SU-DHL-6 (cell line): ENCODE data around the gene COBL.

Experiments
- H2AFZ ChIP-seq: fragments of 200-600 bp; sonication (generic); 2 replicates; pipeline ENCODE4 v1.6.1; 2014; ENCODE audit warnings: low read depth, mild to moderate bottlenecking, moderate library complexity, mixed read lengths, antibody characterized with exemption, low read length; ENCODE audit not compliant: severe bottlenecking
- H3F3A ChIP-seq: fragments of 200-600 bp; shearing (Covaris generic); 2 replicates; pipeline ENCODE4 v1.6.0; 2016; ENCODE audit warnings: antibody characterized with exemption, mild to moderate bottlenecking; ENCODE audit not compliant: insufficient read depth
- H3K27ac ChIP-seq: fragments of 200-600 bp; sonication (generic); 2 replicates; pipeline ENCODE4 v1.5.1; 2016; ENCODE audit warnings: low read depth, mild to moderate bottlenecking, low read length, moderate library complexity, mixed read lengths
- H3K27me3 ChIP-seq: fragments of 200-600 bp; sonication (generic), shearing (Covaris generic); 2 replicates; pipeline ENCODE4 v1.6.0; 2014; ENCODE audit warnings: mild to moderate bottlenecking, low read length
- H3K36me3 ChIP-seq: fragments of 200-600 bp; sonication (generic); 2 replicates; pipeline ENCODE4 v1.6.1; 2014; ENCODE audit warnings: mild to moderate bottlenecking, low read length, mixed read lengths
- H3K4me2 ChIP-seq: fragments of 300-600, 200-600 bp; shearing (Covaris generic), sonication (generic); 2 replicates; pipeline ENCODE4 v1.6.0; 2014; ENCODE audit warnings: low read length, low read depth, mild to moderate bottlenecking; ENCODE audit not compliant: poor library complexity, severe bottlenecking
- H3K4me3 ChIP-seq: fragments of 200-600 bp; sonication (generic); 2 replicates; pipeline ENCODE4 v1.5.1; 2014; ENCODE audit warnings: antibody characterized with exemption, low read length, mild to moderate bottlenecking, mixed read lengths; ENCODE audit not compliant: insufficient read depth, poor library complexity, severe bottlenecking
- H3K79me2 ChIP-seq: fragments of 200-600 bp; sonication (generic); 2 replicates; pipeline ENCODE4 v1.6.1; 2014; ENCODE audit warnings: mild to moderate bottlenecking, low read length, moderate library complexity; ENCODE audit not compliant: insufficient read depth
- H3K9ac ChIP-seq: fragments of 200-600 bp; sonication (generic); 2 replicates; pipeline ENCODE4 v1.7.0; 2014; ENCODE audit warnings: mild to moderate bottlenecking, low read length
- H3K9me2 ChIP-seq: fragments of 200-600 bp; sonication (generic); replicated peaks from 2 replicates; pipeline ENCODE4 v1.6.1; 2014; ENCODE audit warnings: low read length; ENCODE audit not compliant: insufficient read depth
- H3K9me3 ChIP-seq: fragments of 200-600 bp; sonication (generic); 2 replicates; pipeline ENCODE4 v1.6.1; 2014; ENCODE audit warnings: low read length, mixed read lengths; ENCODE audit not compliant: insufficient read depth
- H4K20me1 ChIP-seq: fragments of 200-600 bp; sonication (generic); 2 replicates; pipeline ENCODE4 v1.6.1; 2014; ENCODE audit warnings: low read depth, mild to moderate bottlenecking, antibody characterized with exemption, low read length, moderate library complexity, mixed read lengths
- EZH2phosphoT487 ChIP-seq: fragments of 200-600 bp; sonication (generic), shearing (Covaris generic); conservative IDR thresholded peaks from 2 replicates; pipeline ENCODE4 v1.6.1; 2018; ENCODE audit warnings: mild to moderate bottlenecking, antibody characterized with exemption, low read length, moderate library complexity, mixed read lengths
- TF ChIP-seq, protein P1 (sequence below): fragments of 200-600 bp; sonication (generic); IDR thresholded peaks from one replicate; pipeline ENCODE4 v1.5.1; 2017; ENCODE audit warnings: antibody characterized with exemption, mild to moderate bottlenecking, low read length, moderate library complexity; ENCODE audit not compliant: insufficient read depth, poor library complexity, severe bottlenecking

COBL gene

DNA sequence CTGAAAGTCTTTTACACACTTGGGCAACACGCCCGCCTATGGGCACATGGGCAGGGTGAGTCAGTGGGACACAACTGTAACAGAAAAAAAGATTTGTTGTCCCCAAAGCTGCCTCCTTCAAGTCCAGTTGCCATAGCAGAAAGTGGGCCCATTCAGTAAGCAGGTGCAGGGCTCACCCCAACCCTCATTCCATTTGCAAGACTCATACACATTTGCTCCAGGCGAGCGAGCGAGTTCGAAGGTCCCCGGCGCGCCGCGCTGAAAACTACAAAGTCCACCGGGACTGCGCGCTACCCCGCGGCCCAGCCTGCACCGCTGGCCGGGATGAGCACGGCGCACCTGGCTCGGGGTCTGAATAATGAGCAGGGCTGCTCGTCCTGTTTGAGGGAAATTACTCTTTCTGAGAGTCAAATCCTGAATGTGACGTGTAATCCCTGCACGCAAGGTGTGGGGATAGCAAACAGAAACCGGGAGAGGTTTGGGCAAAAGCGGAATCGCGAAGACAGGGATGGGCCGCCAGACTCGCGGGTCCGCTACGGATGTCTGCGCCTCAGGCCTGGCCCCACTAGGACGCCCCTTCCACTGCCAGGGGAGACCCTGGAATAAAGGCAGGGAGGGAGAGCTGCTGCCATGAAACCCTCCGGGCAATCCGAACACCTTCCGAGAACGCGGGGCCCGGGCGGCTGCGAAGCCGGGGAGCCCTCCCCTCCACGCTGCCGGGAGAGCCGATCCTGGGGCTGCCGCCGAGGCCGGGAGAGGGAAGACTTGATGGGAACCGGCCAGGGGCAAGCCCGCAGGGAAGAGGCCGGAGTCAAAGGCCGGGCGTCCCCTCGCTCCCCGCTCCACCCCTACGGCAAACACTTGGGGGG lies 982 bp downstream of the COBL start:
- H3K27me3 ChIP-seq: no peaks in the 10 kb centered on the region
- TF ChIP-seq, protein P1, sequence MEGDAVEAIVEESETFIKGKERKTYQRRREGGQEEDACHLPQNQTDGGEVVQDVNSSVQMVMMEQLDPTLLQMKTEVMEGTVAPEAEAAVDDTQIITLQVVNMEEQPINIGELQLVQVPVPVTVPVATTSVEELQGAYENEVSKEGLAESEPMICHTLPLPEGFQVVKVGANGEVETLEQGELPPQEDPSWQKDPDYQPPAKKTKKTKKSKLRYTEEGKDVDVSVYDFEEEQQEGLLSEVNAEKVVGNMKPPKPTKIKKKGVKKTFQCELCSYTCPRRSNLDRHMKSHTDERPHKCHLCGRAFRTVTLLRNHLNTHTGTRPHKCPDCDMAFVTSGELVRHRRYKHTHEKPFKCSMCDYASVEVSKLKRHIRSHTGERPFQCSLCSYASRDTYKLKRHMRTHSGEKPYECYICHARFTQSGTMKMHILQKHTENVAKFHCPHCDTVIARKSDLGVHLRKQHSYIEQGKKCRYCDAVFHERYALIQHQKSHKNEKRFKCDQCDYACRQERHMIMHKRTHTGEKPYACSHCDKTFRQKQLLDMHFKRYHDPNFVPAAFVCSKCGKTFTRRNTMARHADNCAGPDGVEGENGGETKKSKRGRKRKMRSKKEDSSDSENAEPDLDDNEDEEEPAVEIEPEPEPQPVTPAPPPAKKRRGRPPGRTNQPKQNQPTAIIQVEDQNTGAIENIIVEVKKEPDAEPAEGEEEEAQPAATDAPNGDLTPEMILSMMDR: no peak
- no peak overlapping the region for H2AFZ ChIP-seq
- no peaks in the 10 kb centered on the region for H3K36me3 ChIP-seq
- no peaks in the 10 kb centered on the region for H3K9me3 ChIP-seq
- no peak overlapping the region for H3K4me3 ChIP-seq
- no peaks in the 10 kb centered on the region for H3K9me2 ChIP-seq
- no peak overlapping the region for H3K27ac ChIP-seq
- H3F3A ChIP-seq: no peaks in the 10 kb centered on the region
- no peaks in the 10 kb centered on the region for H4K20me1 ChIP-seq
- no peak overlapping the region for H3K4me2 ChIP-seq
- H3K9ac ChIP-seq: no peak overlapping the region
- no peaks in the 10 kb centered on the region for H3K79me2 ChIP-seq

GRCh38 chr7:51314726-51315125 lies 1.9 kb downstream of the COBL start:
- no peaks in the 10 kb centered on the region for H4K20me1 ChIP-seq
- H3K4me3 ChIP-seq: no peak overlapping the region
- no peak overlapping the region for H3K4me2 ChIP-seq
- no peaks in the 10 kb centered on the region for H3K36me3 ChIP-seq
- no peaks in the 10 kb centered on the region for H3K27me3 ChIP-seq
- no peaks in the 10 kb centered on the region for H3K9me3 ChIP-seq
- no peak overlapping the region for H3K27ac ChIP-seq
- no peak overlapping the region for H3K9ac ChIP-seq
- no peaks in the 10 kb centered on the region for H3K79me2 ChIP-seq
- H3F3A ChIP-seq: no peaks in the 10 kb centered on the region
- TF ChIP-seq, protein P1: no peak
- TF ChIP-seq EZH2phosphoT487: no peak
- H2AFZ ChIP-seq: no peak overlapping the region
- no peaks in the 10 kb centered on the region for H3K9me2 ChIP-seq

GRCh38 chr7:51313738-51314425 lies 2.7 kb downstream of the COBL start:
- Histone ChIP-seq H3F3A (no peaks in the 10 kb centered on the region), H3K27ac (no peak overlapping the region), H2AFZ (no peak overlapping the region), H3K9me2 (no peaks in the 10 kb centered on the region), H3K4me2 (no peak overlapping the region), H3K9ac (no peak overlapping the region), H3K4me3 (no peak overlapping the region), H4K20me1 (no peaks in the 10 kb centered on the region), H3K79me2 (no peaks in the 10 kb centered on the region), H3K9me3 (no peaks in the 10 kb centered on the region), H3K27me3 (no peaks in the 10 kb centered on the region), H3K36me3 (no peaks in the 10 kb centered on the region)
- TF ChIP-seq EZH2phosphoT487: no peak
- TF ChIP-seq, protein P1: no peak
